Endothelial cell of umbilical vein (primary cell): ENCODE results near the gene SNN. TPM values are rescaled to one million over a fixed set of nuclear protein-coding genes. Genes with fewer than 3 reads are reported as not detected.

Experiments used
- BruUV-seq: library from RNA; stranded (reverse); fragments of 400-500 nt; replicated peaks from 2 replicates; lab custom pipeline; 2021; lab: Mats Ljungman, UMichigan
- CTCF ChIA-PET: fragments of 300-600, 350-600 bp; sonication (Branson Sonifier 250); formaldehyde crosslinking; loops from one replicate; lab custom pipeline; 2021; ENCODE audit warnings: antibody characterized with exemption, inconsistent platforms; lab: Charles Lee
- POLR2A ChIA-PET: fragments of 300-600, 350-600 bp; sonication (Branson Sonifier 250); formaldehyde crosslinking; loops from one replicate; lab custom pipeline; 2021; ENCODE audit warnings: antibody characterized with exemption, inconsistent platforms; lab: Charles Lee
- DNase-seq: peaks from one replicate; pipeline ENCODE4 v3.0.0-alpha.2; 2011; ENCODE audit warnings: low read depth, low spot score
- FAIRE-seq: peaks from 2 replicates; lab custom pipeline; 2011; peaks lifted over from hg19 to GRCh38; lab: Jason Lieb, UNC
- H2AFZ ChIP-seq: 2 replicates; pipeline ENCODE4 v1.6.0; 2012; ENCODE audit warnings: low read depth, low read length, control low read depth, inconsistent platforms
- H3K27ac ChIP-seq: 2 replicates; pipeline ENCODE4 v1.5.1; 2011; ENCODE audit warnings: low read depth, mild to moderate bottlenecking, control low read depth, low read length, moderate library complexity; ENCODE audit not compliant: insufficient read depth
- H3K27me3 ChIP-seq, 2 experiments: 2 replicates each; pipeline versions ENCODE4 v1.6.0 to v1.6.1; 2011; ENCODE audit warnings: low read length in 2 of 2, mixed read lengths in 1 of 2; ENCODE audit not compliant: control insufficient read depth in 2 of 2, insufficient read depth in 2 of 2
- H3K36me3 ChIP-seq, 2 experiments: 2 replicates in 1 of 2; 3 replicates in 1 of 2; pipeline ENCODE4 v1.5.1; 2011; ENCODE audit warnings: low read length in 2 of 2, mild to moderate bottlenecking in 1 of 2, moderate library complexity in 1 of 2; ENCODE audit not compliant: control insufficient read depth in 2 of 2, insufficient read depth in 2 of 2; ENCODE audit errors: extremely low read depth in 1 of 2
- H3K4me1 ChIP-seq: 3 replicates; pipeline ENCODE4 v1.5.1; 2011; ENCODE audit warnings: mild to moderate bottlenecking, low read length; ENCODE audit not compliant: control insufficient read depth, insufficient read depth; ENCODE audit errors: extremely low read depth
- H3K4me2 ChIP-seq: 2 replicates; pipeline ENCODE4 v1.6.1; 2011; ENCODE audit warnings: low read length, control low read depth, mixed read lengths; ENCODE audit not compliant: insufficient read depth
- H3K4me3 ChIP-seq, 3 experiments: fragments of 200-600 bp in 1 of 3; sonication (generic), shearing (Covaris generic) in 1 of 3; replicated peaks in 1 of 3; 2 replicates each; pipeline ENCODE4 v1.5.1; 2011 to 2016; ENCODE audit warnings: control low read depth in 3 of 3, low read length in 3 of 3, mild to moderate bottlenecking in 2 of 3, inconsistent platforms in 1 of 3, low read depth in 1 of 3, moderate library complexity in 1 of 3; ENCODE audit not compliant: insufficient read depth in 1 of 3
- H3K79me2 ChIP-seq: 2 replicates; pipeline ENCODE4 v1.6.0; 2012; ENCODE audit warnings: low read length, inconsistent platforms; ENCODE audit not compliant: control insufficient read depth, insufficient read depth
- H3K9ac ChIP-seq: replicated peaks from 2 replicates; pipeline ENCODE3; 2011; ENCODE audit warnings: low read length, control low read depth; ENCODE audit not compliant: insufficient read depth; ENCODE audit errors: extremely low read depth
- H3K9me1 ChIP-seq: replicated peaks from 3 replicates; pipeline ENCODE4 v1.6.0; 2011; ENCODE audit warnings: mild to moderate bottlenecking, low read length; ENCODE audit not compliant: control insufficient read depth, insufficient read depth; ENCODE audit errors: extremely low read depth
- H3K9me3 ChIP-seq: replicated peaks from 2 replicates; pipeline ENCODE4 v1.5.1; 2012; ENCODE audit warnings: low read length, inconsistent platforms; ENCODE audit not compliant: control insufficient read depth, insufficient read depth
- H4K20me1 ChIP-seq: replicated peaks from 2 replicates; pipeline ENCODE3; 2011; ENCODE audit warnings: mild to moderate bottlenecking, low read length; ENCODE audit not compliant: control insufficient read depth, insufficient read depth; ENCODE audit errors: extremely low read depth
- EZH2 ChIP-seq: IDR thresholded peaks from 2 replicates; pipeline ENCODE4 v1.6.1; 2012; ENCODE audit warnings: borderline replicate concordance, low read depth, mild to moderate bottlenecking, moderate library complexity, low read length, inconsistent platforms; ENCODE audit not compliant: severe bottlenecking
- FOS ChIP-seq: IDR thresholded peaks from 2 replicates; pipeline ENCODE4 v1.6.1; 2011; ENCODE audit warnings: mild to moderate bottlenecking, low read length, moderate library complexity, borderline replicate concordance; ENCODE audit not compliant: insufficient read depth
- GATA2 ChIP-seq: IDR thresholded peaks from 2 replicates; pipeline ENCODE4 v1.7.0; 2011; ENCODE audit warnings: low read depth, mild to moderate bottlenecking, moderate library complexity, mixed read lengths, low read length; ENCODE audit not compliant: insufficient read length, insufficient read depth
- JUN ChIP-seq: IDR thresholded peaks from 2 replicates; pipeline ENCODE4 v1.6.1; 2011; ENCODE audit warnings: borderline replicate concordance, low read depth; ENCODE audit not compliant: insufficient read length, insufficient read depth
- MYC ChIP-seq: IDR thresholded peaks from one replicate; pipeline ENCODE4 v1.6.1; 2011; ENCODE audit warnings: mild to moderate bottlenecking, low read depth, low read length
- POLR2A ChIP-seq: IDR thresholded peaks from 2 replicates; pipeline ENCODE4 v1.6.1; 2012; ENCODE audit warnings: low read depth, mild to moderate bottlenecking, control low read depth, low read length
- POLR2AphosphoS5 ChIP-seq: IDR thresholded peaks from 2 replicates; pipeline ENCODE4 v1.6.1; 2012; ENCODE audit warnings: low read depth, mild to moderate bottlenecking, control low read depth, low read length, moderate library complexity; ENCODE audit not compliant: insufficient read depth
- dilution Hi-C: fragments of 300-500 bp; cut with MboI; formaldehyde crosslinking; loops from one replicate; pipeline ENCODE4 v1.15.0; 2019; ENCODE audit warnings: low sequenced_read_pairs; ENCODE audit not compliant: extremely low pct_ligation_motif_present
- intact Hi-C: fragments of 100-400 bp; cut with micrococcal nuclease; formaldehyde crosslinking; loops from one replicate; pipeline ENCODE4 v1.10.0; 2022
- polyA plus RNA-seq, 4 experiments: library from polyadenylated mRNA; depleted of rRNA in 3 of 4; stranded (reverse) in 3 of 4; unstranded in 1 of 4; fragments of >200 nt; gene quantifications; 2 replicates each; pipeline versions ENCODE4 v1.2.1 to v1.2.3, GENCODE V29; 2011 to 2012; ENCODE audit warnings: missing spikeins in 1 of 4
- total RNA-seq: library from RNA; stranded (reverse); gene quantifications from 2 replicates; pipeline ENCODE4 v1.2.3, GENCODE V29; 2021
- TF ChIP-seq, protein P1 (sequence below): IDR thresholded peaks from 2 replicates; pipeline ENCODE4 v1.6.1; 2011; ENCODE audit not compliant: insufficient read depth, insufficient read length
- TF ChIP-seq, protein P2 (sequence below), 2 donors: IDR thresholded peaks; 1 replicate in 1 of 2; 2 replicates in 1 of 2; pipeline ENCODE4 v1.5.1; 2011; ENCODE audit warnings: low read length in 2 of 2, mild to moderate bottlenecking in 2 of 2, moderate library complexity in 2 of 2, control low read depth in 1 of 2, inconsistent platforms in 1 of 2, low read depth in 1 of 2; ENCODE audit not compliant: insufficient read depth in 1 of 2; ENCODE audit errors: extremely low read depth in 1 of 2

Gene SNN
- total and polyA plus RNA-seq, 2 donors (not counting 3 experiments of a cell fraction or from before 2014, with no cell fraction given) = 17.7 to 24.1 TPM

DNA sequence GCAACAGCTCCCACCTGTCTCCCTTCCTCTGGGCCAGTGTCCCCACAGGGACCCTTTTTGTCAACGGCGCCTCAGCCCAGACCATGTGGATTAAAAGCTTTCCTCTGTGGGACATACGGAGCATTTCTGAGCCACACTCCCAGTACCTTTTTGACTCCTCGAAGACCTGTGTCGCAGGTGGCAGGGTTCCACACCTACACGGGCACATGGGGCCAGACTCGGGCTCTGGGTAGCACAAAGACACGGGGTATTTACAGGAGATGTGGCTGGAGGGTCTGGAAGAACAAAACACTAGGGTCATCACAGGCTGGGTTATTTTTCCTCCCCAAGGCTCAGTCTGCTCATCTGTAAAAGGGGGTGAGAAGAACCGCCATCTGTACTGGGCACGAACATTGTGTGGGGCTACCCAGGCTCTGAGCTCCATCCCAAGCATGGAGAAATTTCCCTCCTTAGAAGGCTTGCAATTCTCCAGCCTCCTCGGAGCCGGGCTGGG lies 32.5 kb upstream of the SNN start:
- BruUV-seq = no TSS peak

More for the DNA sequence above, 32.5 kb upstream of the SNN start:
- no peak for TF ChIP-seq EZH2
- no peak for TF ChIP-seq FOS
- no peak for TF ChIP-seq POLR2AphosphoS5
- no peak for TF ChIP-seq GATA2
- no peak for TF ChIP-seq MYC
- TF ChIP-seq, protein P1, sequence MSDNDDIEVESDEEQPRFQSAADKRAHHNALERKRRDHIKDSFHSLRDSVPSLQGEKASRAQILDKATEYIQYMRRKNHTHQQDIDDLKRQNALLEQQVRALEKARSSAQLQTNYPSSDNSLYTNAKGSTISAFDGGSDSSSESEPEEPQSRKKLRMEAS = no peak
- no peak for TF ChIP-seq POLR2A
- no peak for TF ChIP-seq JUN
- TF ChIP-seq, protein P2, sequence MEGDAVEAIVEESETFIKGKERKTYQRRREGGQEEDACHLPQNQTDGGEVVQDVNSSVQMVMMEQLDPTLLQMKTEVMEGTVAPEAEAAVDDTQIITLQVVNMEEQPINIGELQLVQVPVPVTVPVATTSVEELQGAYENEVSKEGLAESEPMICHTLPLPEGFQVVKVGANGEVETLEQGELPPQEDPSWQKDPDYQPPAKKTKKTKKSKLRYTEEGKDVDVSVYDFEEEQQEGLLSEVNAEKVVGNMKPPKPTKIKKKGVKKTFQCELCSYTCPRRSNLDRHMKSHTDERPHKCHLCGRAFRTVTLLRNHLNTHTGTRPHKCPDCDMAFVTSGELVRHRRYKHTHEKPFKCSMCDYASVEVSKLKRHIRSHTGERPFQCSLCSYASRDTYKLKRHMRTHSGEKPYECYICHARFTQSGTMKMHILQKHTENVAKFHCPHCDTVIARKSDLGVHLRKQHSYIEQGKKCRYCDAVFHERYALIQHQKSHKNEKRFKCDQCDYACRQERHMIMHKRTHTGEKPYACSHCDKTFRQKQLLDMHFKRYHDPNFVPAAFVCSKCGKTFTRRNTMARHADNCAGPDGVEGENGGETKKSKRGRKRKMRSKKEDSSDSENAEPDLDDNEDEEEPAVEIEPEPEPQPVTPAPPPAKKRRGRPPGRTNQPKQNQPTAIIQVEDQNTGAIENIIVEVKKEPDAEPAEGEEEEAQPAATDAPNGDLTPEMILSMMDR (IDR thresholded peaks at IDR 0.05; ENCODE audit: extremely low read depth in 1 of 2, insufficient read depth in 1 of 2, low read depth in 1 of 2, low read length in 2 of 2) = no peak
- H3K36me3 ChIP-seq = no peaks in the 10 kb centered on the region
- H3K4me1 ChIP-seq = peaks cover 3% of the 10 kb centered on the region
- POLR2A ChIA-PET = no interaction called here
- FAIRE-seq (no peak), DNase-seq (no peak)
- H3K9ac ChIP-seq = no peak overlapping the region
- H4K20me1 ChIP-seq = no peaks in the 10 kb centered on the region
- intact Hi-C loops = no loop called here
- H2AFZ ChIP-seq = no peak overlapping the region
- dilution Hi-C loops = no loop called here
- CTCF ChIA-PET = interaction anchor here (1.0 to 2.5 kb wide), 3 partner anchors 104 to 240 kb away, joined by 3 to 14 read pairs (median 9); no protein-coding TSS in a partner anchor
- no peaks in the 10 kb centered on the region for H3K9me1 ChIP-seq
- no peak overlapping the region for H3K4me2 ChIP-seq
- no peak overlapping the region for H3K4me3 ChIP-seq
- no peaks in the 10 kb centered on the region for H3K79me2 ChIP-seq
- H3K9me3 ChIP-seq = no peaks in the 10 kb centered on the region
- no peak overlapping the region for H3K27ac ChIP-seq
- peaks cover 0 to 2% of the 10 kb centered on the region in 2 experiments for H3K27me3 ChIP-seq
